ENCODE data around the gene DHCR7.

The DHCR7 gene

DNA sequence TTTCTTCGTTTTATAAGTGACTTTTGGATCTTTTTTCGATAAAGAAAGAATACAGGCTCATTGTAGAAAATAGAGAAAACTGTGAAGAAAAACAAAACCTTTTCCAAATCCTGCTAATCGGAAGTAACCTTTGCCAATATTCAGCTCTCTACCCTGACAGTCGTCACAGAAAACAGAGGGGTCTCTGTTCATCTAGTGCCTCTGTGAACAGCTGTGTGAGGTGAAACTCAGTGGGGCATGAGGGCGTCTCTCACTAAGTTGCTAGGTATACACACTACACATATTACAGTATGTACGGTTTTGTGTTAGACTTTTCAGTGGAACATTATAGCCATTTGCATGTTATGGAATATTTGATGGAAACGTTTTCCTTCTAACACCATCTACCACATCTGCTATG is 39.4 kb downstream of the DHCR7 start:
- DNase-seq = no peak

GRCh38 chr11:71407356-71407755 is 40.8 kb downstream of the DHCR7 start:
- no peak for DNase-seq

DNA sequence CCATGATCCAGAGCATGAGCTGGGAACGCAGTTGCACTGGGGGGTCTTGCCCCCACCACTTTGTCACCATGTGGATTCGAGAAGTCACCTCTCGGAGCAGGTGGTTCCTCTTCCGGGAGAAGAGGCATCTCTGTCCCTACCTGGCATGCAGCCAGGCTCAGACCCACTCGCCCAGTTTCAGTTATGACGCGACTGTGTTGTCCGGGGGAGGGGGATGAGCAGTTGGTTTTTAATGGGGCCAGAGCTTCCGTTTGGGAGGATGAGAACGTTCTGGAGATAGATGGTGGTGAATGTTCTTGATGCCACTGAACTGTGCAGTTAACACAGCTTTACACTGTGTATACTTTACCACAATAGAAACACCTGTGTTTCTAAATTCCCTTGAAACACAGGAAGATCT is 41.5 kb downstream of the DHCR7 start:
- DNase-seq = no peak

DNA sequence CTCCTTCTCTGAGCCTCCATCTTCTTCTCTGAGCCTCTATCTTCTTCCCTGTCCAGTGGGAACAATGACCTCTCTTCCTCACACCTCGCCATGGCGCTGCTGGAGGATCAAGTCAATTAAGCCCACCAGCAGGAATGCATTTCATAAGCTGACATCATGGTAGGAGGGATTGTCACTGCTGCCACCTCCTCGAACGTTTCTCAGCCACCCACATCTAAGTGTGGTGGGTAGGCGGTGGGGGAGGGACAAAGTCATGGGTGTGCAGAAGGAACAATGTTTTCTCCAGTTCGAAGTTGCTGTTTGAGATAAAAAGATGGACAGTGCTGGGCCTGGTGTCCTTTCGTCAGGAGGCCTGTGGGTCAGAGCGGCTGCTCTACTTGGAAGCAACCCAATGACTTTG is 44.0 kb downstream of the DHCR7 start:
- no peak for DNase-seq

DNA sequence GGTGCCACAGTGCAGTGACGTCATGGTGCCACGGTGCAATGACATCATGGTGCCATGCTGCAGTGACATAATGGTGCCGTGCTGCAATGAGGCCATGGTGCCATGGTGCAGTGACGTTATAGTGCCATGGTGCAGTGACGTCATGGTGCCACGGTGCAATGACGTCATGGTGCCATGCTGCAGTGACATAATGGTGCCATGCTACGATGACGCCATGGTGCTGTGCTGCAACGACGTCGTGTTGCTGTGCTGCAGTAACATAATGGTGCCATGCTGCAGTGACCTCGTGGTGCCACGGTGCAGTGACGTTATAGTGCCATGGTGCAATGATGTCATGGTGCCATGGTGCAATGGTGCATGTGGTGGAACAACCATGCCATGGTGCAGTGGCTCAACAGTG is 45.3 kb downstream of the DHCR7 start:
- DNase-seq = no peak

DNA sequence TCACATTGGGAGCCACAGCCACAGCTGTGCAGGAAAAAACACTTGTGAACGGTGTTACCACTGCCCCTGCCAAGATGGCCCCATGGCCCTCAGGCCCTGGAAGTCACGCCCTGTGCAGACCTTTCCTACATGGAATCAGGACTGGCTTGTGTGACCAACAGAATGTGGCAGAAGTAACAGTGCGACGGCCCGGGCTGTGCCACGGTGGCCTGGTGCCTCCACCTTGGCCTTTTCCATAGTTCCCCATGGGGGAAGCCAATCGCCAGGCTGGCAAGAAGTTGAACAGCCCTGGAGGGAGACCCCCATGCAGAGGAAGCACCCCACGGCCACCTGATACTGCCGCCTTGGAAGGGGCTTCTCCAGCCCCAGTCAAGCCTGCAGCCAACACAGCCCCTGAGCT is 48.0 kb downstream of the DHCR7 start:
- DNase-seq = no peak

DNA sequence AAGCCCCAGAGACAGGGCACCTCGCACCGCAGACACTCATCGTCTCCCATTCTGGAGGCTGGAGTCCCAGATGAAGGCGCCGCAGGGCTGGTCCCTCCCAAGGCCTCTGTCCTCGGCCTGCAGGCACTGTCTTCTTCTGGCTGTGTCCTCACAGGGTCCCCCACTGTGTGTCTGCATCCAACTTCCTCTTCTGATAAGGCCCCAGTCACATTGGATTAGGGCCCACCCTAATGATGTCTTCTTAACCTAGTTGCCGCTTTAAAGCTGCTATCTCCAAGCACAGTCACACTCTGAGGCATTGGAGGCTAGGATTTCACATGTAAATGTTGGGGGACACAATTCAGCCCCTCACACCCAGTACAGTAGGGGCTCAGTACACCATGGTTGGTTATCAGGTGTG is 48.9 kb downstream of the DHCR7 start:
- no peak for DNase-seq

GRCh38 chr11:71397961-71398360 is 50.2 kb downstream of the DHCR7 start:
- no peak for DNase-seq

DNA sequence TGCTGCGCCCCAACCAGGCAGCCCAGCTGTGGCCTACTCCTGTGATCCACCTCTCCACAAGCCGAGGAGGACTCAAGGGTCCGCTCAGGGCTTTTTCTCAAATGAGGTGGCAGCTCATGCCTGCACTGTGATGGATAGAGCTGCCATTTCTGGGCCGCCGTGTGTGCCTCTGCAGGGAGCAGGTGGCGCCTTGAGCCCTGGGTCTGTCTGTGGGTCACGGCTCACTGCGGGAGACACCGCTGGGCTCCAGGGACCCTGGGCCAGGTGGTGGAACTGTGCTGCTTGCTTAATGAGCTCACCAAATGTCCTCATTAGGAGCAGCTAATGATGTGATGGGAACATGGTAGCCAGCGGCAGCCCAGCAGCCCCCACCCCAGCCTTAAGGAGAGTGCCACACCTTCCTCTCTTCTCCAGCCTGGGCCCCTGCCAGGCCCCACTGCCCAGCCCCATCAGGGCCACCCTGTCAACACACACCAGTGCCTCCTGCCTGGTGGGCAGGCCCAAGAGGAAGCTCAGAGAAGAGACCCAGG is 50.8 kb downstream of the DHCR7 start:
- DNase-seq = no peak

DNA sequence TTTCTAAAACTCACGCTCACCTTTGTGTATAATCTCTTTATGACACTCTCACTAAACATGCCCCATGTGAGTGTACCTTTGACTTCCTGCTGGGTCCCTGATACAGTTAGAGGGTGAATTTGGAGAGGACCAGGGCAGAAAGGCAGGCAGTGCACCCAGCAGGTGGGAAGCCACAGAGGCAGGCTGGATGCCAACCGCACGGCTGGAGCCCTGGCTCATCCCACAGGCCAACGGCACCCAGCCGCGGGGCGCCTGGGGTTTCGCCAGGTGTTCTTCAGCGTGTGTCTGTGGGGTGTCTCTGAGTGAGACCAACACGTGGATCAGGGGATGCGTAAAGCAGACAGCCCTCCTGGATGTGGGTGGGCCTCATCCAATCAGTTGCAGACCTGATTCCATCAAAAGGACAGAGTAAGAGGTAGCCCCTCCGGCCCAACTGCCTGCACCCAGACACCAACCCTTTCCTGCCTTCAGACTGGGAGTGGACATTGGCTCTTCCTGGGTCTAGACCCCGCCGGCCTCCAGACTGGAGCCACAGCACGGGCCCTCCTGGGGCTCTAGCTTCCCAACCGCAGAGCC is 51.6 kb downstream of the DHCR7 start:
- no peak for DNase-seq

DNA sequence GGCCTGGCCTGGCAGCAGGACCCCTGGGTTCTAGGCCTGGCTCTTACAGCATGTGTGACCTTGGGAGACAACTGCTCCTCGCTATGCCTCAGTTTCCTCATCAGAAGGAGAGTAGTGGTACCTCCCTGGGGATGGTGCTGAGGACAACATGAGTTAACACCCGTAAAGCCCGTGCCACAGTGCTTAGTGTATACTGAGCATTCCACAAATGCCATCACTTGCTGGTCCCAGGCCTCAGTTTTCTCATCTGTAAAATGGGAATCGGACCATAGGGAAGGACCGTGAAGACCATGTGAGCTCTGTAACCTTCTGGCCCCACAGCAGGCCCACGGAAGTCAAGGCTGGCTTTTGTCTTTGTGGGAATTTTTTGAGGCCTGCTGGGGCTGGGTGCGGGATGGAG is 52.4 kb downstream of the DHCR7 start:
- no peak for DNase-seq

GRCh38 chr11:71395263-71395560 is 53.0 kb downstream of the DHCR7 start:
- DNase-seq = no peak

- DNase-seq = no peak
These were observed 54.9 kb downstream of the DHCR7 start for GRCh38 chr11:71393283-71393682.

DNA sequence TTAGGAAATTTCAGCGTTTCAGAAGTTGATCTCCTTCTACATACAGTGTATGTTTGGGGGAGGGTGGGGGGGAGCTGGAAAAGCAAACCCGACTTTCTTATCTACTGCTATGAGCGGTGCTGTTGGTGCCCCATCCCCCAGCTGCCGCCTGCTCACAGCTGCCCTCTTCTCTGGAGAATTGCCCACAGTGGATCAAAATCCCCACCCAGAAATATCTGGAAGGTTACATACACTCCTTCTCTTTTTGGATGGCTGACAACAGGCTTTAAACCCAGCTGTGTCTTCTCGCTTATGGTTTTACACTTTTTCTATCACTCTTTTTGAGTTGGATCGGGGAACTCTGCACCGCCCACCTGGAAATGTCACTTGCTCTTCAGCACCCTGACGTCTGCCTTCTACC is 56.4 kb downstream of the DHCR7 start:
- DNase-seq = no peak

DNA sequence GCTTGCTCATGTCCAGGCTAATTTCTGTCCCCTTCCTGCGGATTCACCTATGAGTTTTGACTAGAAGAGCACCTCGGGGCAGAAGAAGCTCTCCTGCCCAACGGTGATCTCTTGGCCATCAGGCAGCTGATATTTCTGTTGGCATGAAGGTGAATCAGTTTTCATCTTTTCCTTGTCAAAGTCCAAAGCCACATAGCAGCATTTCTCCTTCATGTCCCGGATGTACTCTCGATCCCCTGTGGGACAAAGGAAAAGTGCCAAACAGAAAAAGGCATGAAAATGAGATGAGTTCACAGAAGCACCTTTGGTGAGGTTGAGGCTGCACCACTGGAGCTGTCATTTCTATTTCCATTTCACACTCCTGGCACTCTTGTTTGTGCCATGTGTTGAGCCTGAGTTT is 56.8 kb downstream of the DHCR7 start:
- no peak for DNase-seq

- no peak for DNase-seq
These were observed 59.5 kb downstream of the DHCR7 start for GRCh38 chr11:71388637-71389235.

DNA sequence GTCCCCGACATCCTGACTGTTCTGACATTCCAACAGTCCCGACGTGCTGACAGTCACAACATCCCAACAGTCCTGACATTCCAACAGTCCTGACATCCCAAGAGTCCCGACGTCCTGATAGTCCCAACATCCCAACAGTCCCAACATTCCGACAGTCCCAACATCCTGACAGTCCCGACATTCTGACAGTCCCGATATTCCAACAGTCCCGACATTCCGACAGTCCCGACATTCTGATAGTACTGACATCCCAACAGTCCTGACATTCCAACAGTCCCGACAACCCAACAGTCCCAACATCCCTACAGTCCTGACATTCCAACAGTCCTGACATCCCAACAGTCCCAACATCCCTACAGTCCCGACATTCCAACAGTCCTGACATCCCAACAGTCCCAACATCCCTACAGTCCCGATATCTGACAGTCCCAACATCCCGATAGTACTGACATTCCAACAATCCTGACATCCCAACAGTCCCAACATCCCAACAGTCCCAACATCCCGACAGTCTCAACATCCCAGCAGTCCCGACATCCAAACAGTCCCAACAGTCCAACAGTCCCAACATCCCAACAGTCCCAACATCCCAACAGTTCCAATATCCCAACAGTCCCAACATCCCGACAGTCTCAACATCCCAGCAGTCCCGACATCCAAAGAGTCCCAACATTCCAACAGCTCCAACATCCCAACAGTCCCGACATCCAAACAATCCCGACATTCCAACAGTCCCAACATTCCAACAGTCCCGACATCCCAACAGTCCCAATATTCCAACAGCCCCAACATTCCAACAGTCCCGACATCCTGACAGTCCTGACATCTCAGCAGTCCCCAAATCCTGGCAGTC is 60.2 kb downstream of the DHCR7 start:
- no peak for DNase-seq

DNA sequence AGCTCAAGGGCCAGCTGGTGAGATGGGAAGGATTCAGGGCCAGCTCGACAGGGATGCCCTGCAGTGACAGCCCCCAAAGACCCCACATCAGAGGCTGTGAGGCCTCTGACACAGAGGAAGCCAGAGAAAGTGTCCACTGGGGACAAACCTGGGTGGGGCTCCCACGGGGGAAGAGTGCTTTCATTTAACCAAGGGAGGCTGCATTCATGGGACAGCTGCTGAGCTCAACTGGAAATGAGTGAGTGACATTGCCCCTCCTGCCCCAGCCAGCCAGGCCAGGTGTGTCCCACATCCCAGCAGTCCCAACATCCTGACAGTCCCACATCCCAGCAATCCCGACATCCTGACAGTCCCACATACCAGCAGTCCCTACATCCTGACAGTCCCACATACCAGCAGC is 61.0 kb downstream of the DHCR7 start:
- no peak for DNase-seq

DNA sequence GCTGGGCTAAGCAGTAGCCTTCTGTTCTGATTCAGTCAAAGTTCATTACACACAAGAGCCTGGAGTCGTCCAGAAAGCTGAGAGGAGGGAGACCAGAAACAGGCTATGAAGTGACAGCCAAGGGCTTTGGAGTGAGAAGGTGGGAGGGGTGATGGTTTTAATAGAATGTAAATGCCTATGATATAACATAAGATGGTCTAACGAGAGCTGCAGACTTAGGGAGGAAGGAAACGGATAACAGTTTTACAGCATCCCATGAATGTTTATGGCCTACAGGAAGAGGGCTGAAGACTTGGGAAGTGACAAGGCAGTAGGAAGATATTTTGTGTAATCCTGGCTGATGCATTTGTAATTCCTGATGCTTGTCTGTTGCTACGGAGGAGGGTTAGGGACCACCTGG is 62.0 kb downstream of the DHCR7 start:
- DNase-seq = no peak

DNA sequence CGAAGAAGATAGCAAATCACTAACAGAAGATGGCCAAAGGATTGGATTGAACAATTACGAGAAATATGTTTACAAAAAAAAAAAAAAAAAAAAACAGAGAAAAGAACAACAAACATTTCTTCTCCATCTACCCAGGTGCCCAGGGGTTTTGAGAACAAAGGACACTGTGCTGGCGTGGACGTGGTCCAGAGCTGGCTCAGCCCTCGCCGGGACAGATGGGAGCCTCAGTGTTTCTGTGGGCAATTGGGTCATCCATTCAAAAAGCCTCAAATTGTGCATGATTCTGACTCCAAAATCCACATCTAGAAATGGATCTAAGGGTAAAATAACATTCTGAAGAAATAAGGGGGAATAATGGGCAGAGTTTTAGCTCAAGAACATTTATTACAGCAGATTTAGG is 63.1 kb downstream of the DHCR7 start:
- DNase-seq = no peak

DNA sequence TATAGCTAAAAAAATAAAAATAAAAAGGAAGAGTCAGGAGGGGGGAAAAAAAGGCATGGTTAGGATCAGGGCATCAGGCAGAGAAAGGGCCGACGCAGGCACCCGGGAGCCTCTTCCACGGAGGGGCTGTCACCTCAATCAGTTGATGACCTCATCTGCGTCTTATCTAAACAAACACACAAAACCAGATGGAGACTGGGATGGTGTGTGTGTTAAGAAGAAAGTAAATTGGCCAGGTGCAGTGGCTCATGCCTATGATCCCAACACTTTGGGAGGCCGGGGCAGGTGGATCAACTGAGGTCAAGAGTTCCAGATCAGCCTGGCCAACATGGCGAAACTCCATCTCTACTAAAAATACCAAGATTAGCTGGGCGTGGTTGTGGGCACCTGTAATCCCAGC is 63.6 kb downstream of the DHCR7 start:
- DNase-seq = no peak
